Fibroblast of lung (primary cell): ENCODE results near the gene INO80E. TPM values are rescaled to one million over a fixed set of nuclear protein-coding genes. Genes with fewer than 3 reads are reported as not detected.
A peak's percentile ranks its signal among the peaks of the same experiment; 100 is the strongest.

Experiments
- DNase-seq, 2 donors: peaks; one replicate each; pipeline versions ENCODE4 v3.0.0 to v3.0.0-alpha.2; 2010; ENCODE audit warnings: low read depth in 2 of 2
- H2AFZ ChIP-seq: 2 replicates; pipeline ENCODE4 v1.5.1; 2012; ENCODE audit warnings: low read length, control low read depth, inconsistent platforms
- H3K27ac ChIP-seq: 2 replicates; pipeline ENCODE4 v1.5.1; 2011; ENCODE audit warnings: low read length, control low read depth; ENCODE audit not compliant: insufficient read depth
- H3K27me3 ChIP-seq: 2 replicates; pipeline ENCODE4 v1.5.1; 2011; ENCODE audit warnings: mild to moderate bottlenecking, low read length; ENCODE audit not compliant: control insufficient read depth, insufficient read depth
- H3K36me3 ChIP-seq: 2 replicates; pipeline ENCODE4 v1.5.1; 2011; ENCODE audit warnings: low read length; ENCODE audit not compliant: control insufficient read depth, insufficient read depth
- H3K4me1 ChIP-seq: 2 replicates; pipeline ENCODE4 v1.5.1; 2011; ENCODE audit warnings: low read length; ENCODE audit not compliant: control insufficient read depth, insufficient read depth; ENCODE audit errors: extremely low read depth
- H3K4me2 ChIP-seq: 2 replicates; pipeline ENCODE4 v1.5.1; 2011; ENCODE audit warnings: low read length, control low read depth; ENCODE audit not compliant: insufficient read depth; ENCODE audit errors: extremely low read depth
- H3K4me3 ChIP-seq, 4 experiments: fragments of 200-600 bp in 1 of 4; sonication (generic) in 1 of 4; replicated peaks in 1 of 4; 2 replicates each; pipeline ENCODE4 v1.5.1; 2011 to 2016; ENCODE audit warnings: low read length in 4 of 4, low read depth in 3 of 4, mild to moderate bottlenecking in 3 of 4, control low read depth in 2 of 4, inconsistent platforms in 1 of 4, mixed read lengths in 1 of 4; ENCODE audit not compliant: insufficient read depth in 1 of 4; ENCODE audit errors: control extremely low read depth in 1 of 4
- H3K79me2 ChIP-seq: 2 replicates; pipeline ENCODE4 v1.5.1; 2012; ENCODE audit warnings: mild to moderate bottlenecking, low read length, inconsistent platforms; ENCODE audit not compliant: control insufficient read depth, insufficient read depth
- H3K9ac ChIP-seq: 2 replicates; pipeline ENCODE4 v1.5.1; 2011; ENCODE audit warnings: mild to moderate bottlenecking, low read length, control low read depth; ENCODE audit not compliant: insufficient read depth
- H3K9me3 ChIP-seq: 2 replicates; pipeline ENCODE4 v1.5.1; 2012; ENCODE audit warnings: low read depth, low read length; ENCODE audit not compliant: control insufficient read depth, insufficient read depth
- H4K20me1 ChIP-seq: 2 replicates; pipeline ENCODE4 v1.5.1; 2011; ENCODE audit warnings: low read length; ENCODE audit not compliant: control insufficient read depth, insufficient read depth; ENCODE audit errors: extremely low read depth
- CTCF ChIP-seq, 2 donors: IDR thresholded peaks in 1 of 2; conservative IDR thresholded peaks in 1 of 2; 1 replicate in 1 of 2; 2 replicates in 1 of 2; pipeline ENCODE4 v1.5.1; 2011 to 2012; ENCODE audit warnings: low read length in 2 of 2, control low read depth in 1 of 2, inconsistent platforms in 1 of 2, low read depth in 1 of 2, mild to moderate bottlenecking in 1 of 2
- EZH2 ChIP-seq: IDR thresholded peaks from 2 replicates; pipeline ENCODE4 v1.5.1; 2012; ENCODE audit warnings: low read length, control low read depth, mild to moderate bottlenecking; ENCODE audit errors: missing control alignments
- polyA plus RNA-seq, 2 donors: library from polyadenylated mRNA; depleted of rRNA in 1 of 2; stranded (reverse) in 1 of 2; unstranded in 1 of 2; fragments of >200 nt; gene quantifications; 2 replicates each; pipeline ENCODE4 v1.2.1, GENCODE V29; 2011 to 2012; ENCODE audit warnings: missing spikeins in 1 of 2
- total RNA-seq: library from RNA; depleted of rRNA; stranded (reverse); fragments of >200 nt; gene quantifications from 2 replicates; pipeline ENCODE4 v1.2.1, GENCODE V29; 2014

Gene INO80E
- total and polyA plus RNA-seq, 2 donors (not counting 1 experiment from before 2014, with no cell fraction given) = 16.3 to 21.9 TPM

- Histone ChIP-seq H3K27me3 (no peaks in the 10 kb centered on the region), H3K4me1 (no peaks in the 10 kb centered on the region), H3K79me2 (no peaks in the 10 kb centered on the region), H4K20me1 (no peaks in the 10 kb centered on the region), H3K27ac (no peak overlapping the region), H3K4me3 (no peak overlapping the region), H3K4me2 (no peak overlapping the region), H3K36me3 (peaks cover 10% of the 10 kb centered on the region), H3K9ac (no peak overlapping the region), H2AFZ (no peak overlapping the region), H3K9me3 (no peaks in the 10 kb centered on the region)
- DNase-seq = no peak
- TF ChIP-seq CTCF (conservative IDR thresholded peaks at IDR 0.05 in 1 of 2, IDR thresholded peaks at IDR 0.05 in 1 of 2; ENCODE audit: low read depth in 1 of 2, low read length in 2 of 2) (no peak), EZH2 (no peak)
Measured at GRCh38 chr16:30004424-30004776, 8.4 kb downstream of the INO80E start.

GRCh38 chr16:30004811-30005242, 8.8 kb downstream of the INO80E start:
- no peaks in the 10 kb centered on the region for H4K20me1 ChIP-seq
- no peaks in the 10 kb centered on the region for H3K4me1 ChIP-seq
- H3K4me3 ChIP-seq = no peak overlapping the region
- H3K9me3 ChIP-seq = no peaks in the 10 kb centered on the region
- DNase-seq = no peak
- no peak overlapping the region for H3K9ac ChIP-seq
- H3K27ac ChIP-seq = no peak overlapping the region
- no peak overlapping the region for H3K4me2 ChIP-seq
- peaks cover under 1% of the 10 kb centered on the region for H3K27me3 ChIP-seq
- H3K36me3 ChIP-seq = peaks cover 8% of the 10 kb centered on the region
- TF ChIP-seq EZH2 (no peak), CTCF (conservative IDR thresholded peaks at IDR 0.05 in 1 of 2, IDR thresholded peaks at IDR 0.05 in 1 of 2; ENCODE audit: low read depth in 1 of 2, low read length in 2 of 2) (no peak)
- no peaks in the 10 kb centered on the region for H3K79me2 ChIP-seq
- no peak overlapping the region for H2AFZ ChIP-seq

- TF ChIP-seq CTCF (conservative IDR thresholded peaks at IDR 0.05 in 1 of 2, IDR thresholded peaks at IDR 0.05 in 1 of 2; ENCODE audit: low read depth in 1 of 2, low read length in 2 of 2) (peak; percentile 77 to 83), EZH2 (no peak)
- Histone ChIP-seq H3K9ac (no peak overlapping the region), H3K4me1 (no peaks in the 10 kb centered on the region), H3K9me3 (no peaks in the 10 kb centered on the region), H3K79me2 (no peaks in the 10 kb centered on the region), H3K36me3 (peaks cover 8% of the 10 kb centered on the region), H2AFZ (no peak overlapping the region), H4K20me1 (no peaks in the 10 kb centered on the region), H3K4me2 (no peak overlapping the region), H3K27ac (no peak overlapping the region), H3K27me3 (peaks cover 7% of the 10 kb centered on the region), H3K4me3 (no peak overlapping the region)
- DNase-seq = peak in 1 of 2 donors; percentile 45
Measured at GRCh38 chr16:30005341-30006094, 9.5 kb downstream of the INO80E start.
